NT2/D1 (cell line): ENCODE measurements around the gene ZSWIM7.

Experiments
- SUZ12 ChIP-seq: IDR thresholded peaks from 2 replicates; pipeline ENCODE4 v1.6.1; 2011; ENCODE audit not compliant: insufficient read length, insufficient read depth; ENCODE audit errors: extremely low read depth
- YY1 ChIP-seq: IDR thresholded peaks from 2 replicates; pipeline ENCODE4 v1.6.1; 2011; ENCODE audit not compliant: insufficient read length, insufficient read depth
- ZNF274 ChIP-seq: IDR thresholded peaks from 2 replicates; pipeline ENCODE4 v1.6.1; 2011; ENCODE audit warnings: mild to moderate bottlenecking, low read depth, low read length

DNA sequence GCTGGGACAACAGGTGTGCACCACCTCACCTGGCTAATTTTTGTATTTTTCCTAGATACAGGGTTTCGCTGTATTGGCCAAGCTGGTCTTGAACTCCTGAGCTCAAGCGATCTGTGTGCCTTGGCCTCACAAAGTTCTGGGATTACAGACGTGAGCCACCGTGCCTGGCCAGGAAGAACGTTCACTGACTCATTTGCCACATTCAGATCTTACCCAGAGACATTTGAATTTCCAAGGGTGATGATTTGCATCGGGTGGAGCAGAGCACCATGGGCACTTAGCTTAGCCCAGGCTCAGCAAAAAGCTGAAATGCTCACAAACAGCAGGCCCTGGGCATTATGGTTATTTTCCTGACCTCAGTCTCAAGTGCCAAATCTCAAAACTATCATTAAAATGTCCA, 69.1 kb downstream of the ZSWIM7 start:
- TF ChIP-seq ZNF274: no peak
- no peak for TF ChIP-seq SUZ12
- no peak for TF ChIP-seq YY1
